GM18520 (cell line): ENCODE results near the gene PCDHGA7.
"Not testable (repeated sequence)": the region's sequence is repeated elsewhere in the genome, so short reads cannot be mapped to it uniquely, and the experiment has no call there.

Source experiments
- ATAC-seq: cut with Tn5 transposase; IDR thresholded peaks from one replicate; pipeline ENCODE4 v1.9.1; 2021; ENCODE audit not compliant: unreplicated experiment

PCDHGA7 gene

GRCh38 chr5:141366016-141366896 is 16.3 kb upstream of the PCDHGA7 start:
- no peak for ATAC-seq

- no peak for ATAC-seq
Measured at GRCh38 chr5:141369994-141370848, 12.3 kb upstream of the PCDHGA7 start, which contains the start of gene PCDHGB3. Gene PCDHGB3, plus strand, starts transcription at chr5:141370242. Its CDS starts 153 bp downstream, at chr5:141370395.

- ATAC-seq: no peak
Measured at GRCh38 chr5:141371572-141372475, 10.7 kb upstream of the PCDHGA7 start.

GRCh38 chr5:141373673-141374317 is 8.7 kb upstream of the PCDHGA7 start, which contains the start of gene PCDHGA6:
Gene PCDHGA6, plus strand, starts transcription at chr5:141373891. Its CDS starts 193 bp downstream, at chr5:141374084.
- no peak for ATAC-seq

GRCh38 chr5:141374627-141375026 is 7.9 kb upstream of the PCDHGA7 start:
- ATAC-seq: no peak

- ATAC-seq: not testable (repeated sequence)
Measured at GRCh38 chr5:141375444-141376155, 6.9 kb upstream of the PCDHGA7 start.

GRCh38 chr5:141383345-141383744 is 803 bp downstream of the PCDHGA7 start:
- ATAC-seq: no peak

GRCh38 chr5:141384471-141385267 is 2.1 kb downstream of the PCDHGA7 start:
- ATAC-seq: no peak

- not testable (repeated sequence) for ATAC-seq
Measured at GRCh38 chr5:141387557-141388311, 5.2 kb downstream of the PCDHGA7 start, which contains the start of gene PCDHGB4. Gene PCDHGB4, plus strand, starts transcription at chr5:141387698. Its CDS starts 187 bp downstream, at chr5:141387885.

- ATAC-seq: no peak
Measured at GRCh38 chr5:141388661-141389060, 6.1 kb downstream of the PCDHGA7 start.

GRCh38 chr5:141389153-141390042 is 6.9 kb downstream of the PCDHGA7 start:
- ATAC-seq: no peak

GRCh38 chr5:141392429-141393198 is 10.1 kb downstream of the PCDHGA7 start, which contains the start of gene PCDHGA8:
Gene PCDHGA8, plus strand, starts transcription at chr5:141392633. Its CDS starts 181 bp downstream, at chr5:141392814.
- no peak for ATAC-seq

GRCh38 chr5:141393267-141393666 is 10.7 kb downstream of the PCDHGA7 start:
- ATAC-seq: no peak

- not testable (repeated sequence) for ATAC-seq
Measured at GRCh38 chr5:141394401-141395187, 12.1 kb downstream of the PCDHGA7 start.
